ENCODE measurements around the gene BDNF. TPM values are rescaled to one million over a fixed set of nuclear protein-coding genes. Genes with fewer than 3 reads are reported as not detected.
A peak's percentile ranks its signal among the peaks of the same experiment; 100 is the strongest.
"Not testable (repeated sequence)": the region's sequence is repeated elsewhere in the genome, so short reads cannot be mapped to it uniquely, and the experiment has no call there.

The BDNF gene
- total and polyA plus RNA-seq, 5 experiments from 2014 or later = 0.04 to 0.06 TPM; not detected in 3

- Mint-ChIP-seq H3K4me1 (no peaks in the 10 kb centered on the region), H3K4me3 (no peak overlapping the region)
- POLR2A ChIA-PET = no interaction called here
These were observed 46.1 kb downstream of the BDNF start for GRCh38 chr11:27653990-27654758.

GRCh38 chr11:27651711-27652110, 48.5 kb downstream of the BDNF start:
- Mint-ChIP-seq H3K27ac (no peak overlapping the region), H3K4me3 (no peak overlapping the region), H3K4me1 (no peaks in the 10 kb centered on the region), H3K27me3 (no peaks in the 10 kb centered on the region), H3K36me3 (peaks cover 3 to 19% (median 4%) of the 10 kb centered on the region in 3 donors), H3K9me3 (peaks cover 0 to 7% (median 0%) of the 10 kb centered on the region in 9 donors)
- DNase-seq = no peak
- POLR2A ChIA-PET = no interaction called here
- ATAC-seq = no peak

More at GRCh38 chr11:27653990-27654758, 46.1 kb downstream of the BDNF start:
- H3K36me3 Mint-ChIP-seq = peaks cover 15 to 34% (median 20%) of the 10 kb centered on the region in 3 donors
- no peaks in the 10 kb centered on the region for H3K27me3 Mint-ChIP-seq
- no peak overlapping the region for H3K27ac Mint-ChIP-seq
- no peak for ATAC-seq
- no peak for DNase-seq
- H3K9me3 Mint-ChIP-seq = peaks cover 0 to 11% (median 0%) of the 10 kb centered on the region in 9 donors

- H3K36me3 Mint-ChIP-seq = peaks cover 3 to 16% (median 4%) of the 10 kb centered on the region in 3 donors
- H3K27me3 Mint-ChIP-seq = no peaks in the 10 kb centered on the region
- no peak overlapping the region for H3K4me3 Mint-ChIP-seq
- no peak for DNase-seq
- ATAC-seq = no peak
- no peak overlapping the region for H3K27ac Mint-ChIP-seq
- POLR2A ChIA-PET = no interaction called here
- peaks cover 0 to 7% (median 0%) of the 10 kb centered on the region in 9 donors for H3K9me3 Mint-ChIP-seq
- H3K4me1 Mint-ChIP-seq = no peaks in the 10 kb centered on the region
These were observed 49.3 kb downstream of the BDNF start for GRCh38 chr11:27650988-27651387.

- peaks cover 0 to 10% (median 0%) of the 10 kb centered on the region in 9 donors for H3K9me3 Mint-ChIP-seq
- no peak overlapping the region for H3K27ac Mint-ChIP-seq
- POLR2A ChIA-PET = no interaction called here
- H3K4me3 Mint-ChIP-seq = no peak overlapping the region
- DNase-seq (no peak), ATAC-seq (no peak)
- peaks cover 0 to 19% (median 4%) of the 10 kb centered on the region in 3 donors for H3K36me3 Mint-ChIP-seq
- no peaks in the 10 kb centered on the region for H3K27me3 Mint-ChIP-seq
- no peaks in the 10 kb centered on the region for H3K4me1 Mint-ChIP-seq
These were observed 50.5 kb downstream of the BDNF start for GRCh38 chr11:27649800-27650199.

GRCh38 chr11:27648840-27649239, 51.4 kb downstream of the BDNF start:
- no peaks in the 10 kb centered on the region for H3K4me1 Mint-ChIP-seq
- no peak for ATAC-seq
- no peak overlapping the region for H3K27ac Mint-ChIP-seq

GRCh38 chr11:27646051-27646818, 54.0 kb downstream of the BDNF start:
- Mint-ChIP-seq H3K4me3 (no peak overlapping the region), H3K36me3 (peaks cover 2 to 28% (median 6%) of the 10 kb centered on the region in 3 donors), H3K4me1 (no peaks in the 10 kb centered on the region), H3K9me3 (peaks cover 0 to 10% (median 0%) of the 10 kb centered on the region in 9 donors), H3K27ac (no peak overlapping the region), H3K27me3 (no peaks in the 10 kb centered on the region)
- DNase-seq = no peak
- POLR2A ChIA-PET = no interaction called here
- ATAC-seq = no peak

More at GRCh38 chr11:27648840-27649239, 51.4 kb downstream of the BDNF start:
- H3K9me3 Mint-ChIP-seq = peaks cover 0 to 10% (median 0%) of the 10 kb centered on the region in 9 donors
- no peaks in the 10 kb centered on the region for H3K27me3 Mint-ChIP-seq
- H3K4me3 Mint-ChIP-seq = no peak overlapping the region
- POLR2A ChIA-PET = no interaction called here
- no peak for DNase-seq
- H3K36me3 Mint-ChIP-seq = peaks cover 0 to 17% (median 1%) of the 10 kb centered on the region in 3 donors

- DNase-seq (no peak), ATAC-seq (no peak)
- no peaks in the 10 kb centered on the region for H3K4me1 Mint-ChIP-seq
- peaks cover 10 to 41% (median 11%) of the 10 kb centered on the region in 3 donors for H3K36me3 Mint-ChIP-seq
- POLR2A ChIA-PET = no interaction called here
- H3K27ac Mint-ChIP-seq = no peak overlapping the region
- no peak overlapping the region for H3K4me3 Mint-ChIP-seq
- no peaks in the 10 kb centered on the region for H3K27me3 Mint-ChIP-seq
- H3K9me3 Mint-ChIP-seq = peaks cover 0 to 10% (median 0%) of the 10 kb centered on the region in 9 donors
These were observed 57.3 kb downstream of the BDNF start for GRCh38 chr11:27642954-27643353.

GRCh38 chr11:27640954-27641353, 59.3 kb downstream of the BDNF start:
- no peaks in the 10 kb centered on the region for H3K27me3 Mint-ChIP-seq
- H3K4me1 Mint-ChIP-seq = no peaks in the 10 kb centered on the region
- H3K27ac Mint-ChIP-seq = no peak overlapping the region
- peaks cover 0 to 13% (median 3%) of the 10 kb centered on the region in 9 donors for H3K9me3 Mint-ChIP-seq
- ATAC-seq (no peak), DNase-seq (no peak)
- peaks cover 11 to 38% (median 16%) of the 10 kb centered on the region in 3 donors for H3K36me3 Mint-ChIP-seq
- POLR2A ChIA-PET = no interaction called here
- H3K4me3 Mint-ChIP-seq = no peak overlapping the region

- POLR2A ChIA-PET = no interaction called here
- no peak for DNase-seq
- ATAC-seq = no peak
- H3K27ac Mint-ChIP-seq = no peak overlapping the region
- H3K4me1 Mint-ChIP-seq = no peaks in the 10 kb centered on the region
- H3K36me3 Mint-ChIP-seq = peaks cover 4 to 21% (median 15%) of the 10 kb centered on the region in 3 donors
- H3K9me3 Mint-ChIP-seq = peaks cover 3 to 32% (median 17%) of the 10 kb centered on the region in 9 donors
- H3K27me3 Mint-ChIP-seq = no peaks in the 10 kb centered on the region
- H3K4me3 Mint-ChIP-seq = no peak overlapping the region
These were observed 64.7 kb downstream of the BDNF start for GRCh38 chr11:27635567-27636037.

GRCh38 chr11:27634776-27635175, 65.5 kb downstream of the BDNF start:
- ATAC-seq, H3K27me3 Mint-ChIP-seq, H3K4me1 Mint-ChIP-seq, POLR2A ChIA-PET, H3K27ac Mint-ChIP-seq, DNase-seq: not testable (repeated sequence)
- H3K36me3 Mint-ChIP-seq = peaks cover 4 to 18% (median 15%) of the 10 kb centered on the region in 3 donors
- H3K4me3 Mint-ChIP-seq = peak overlapping the region in 1 of 10 donors; percentile 24
- peaks cover 3 to 32% (median 17%) of the 10 kb centered on the region in 9 donors for H3K9me3 Mint-ChIP-seq

- Mint-ChIP-seq H3K36me3 (peaks cover 0 to 15% (median 13%) of the 10 kb centered on the region in 3 donors), H3K9me3 (peaks cover 3 to 32% (median 17%) of the 10 kb centered on the region in 9 donors)
- H3K27ac Mint-ChIP-seq, H3K4me1 Mint-ChIP-seq, H3K4me3 Mint-ChIP-seq, POLR2A ChIA-PET, H3K27me3 Mint-ChIP-seq, DNase-seq, ATAC-seq: not testable (repeated sequence)
These were observed 66.0 kb downstream of the BDNF start for GRCh38 chr11:27634282-27634681.

GRCh38 chr11:27629023-27629422, 71.2 kb downstream of the BDNF start:
- H3K27ac Mint-ChIP-seq, POLR2A ChIA-PET, ATAC-seq, H3K36me3 Mint-ChIP-seq, H3K4me1 Mint-ChIP-seq, H3K27me3 Mint-ChIP-seq, DNase-seq, H3K4me3 Mint-ChIP-seq: not testable (repeated sequence)
- H3K9me3 Mint-ChIP-seq = peaks cover 2 to 17% (median 7%) of the 10 kb centered on the region in 9 donors

- DNase-seq (no peak), ATAC-seq (no peak)
- H3K9me3 Mint-ChIP-seq = peaks cover 0 to 10% (median 4%) of the 10 kb centered on the region in 9 donors
- no peaks in the 10 kb centered on the region for H3K4me1 Mint-ChIP-seq
- no peaks in the 10 kb centered on the region for H3K27me3 Mint-ChIP-seq
- no peak overlapping the region for H3K4me3 Mint-ChIP-seq
- H3K36me3 Mint-ChIP-seq = peaks cover 6 to 8% (median 8%) of the 10 kb centered on the region in 3 donors
- POLR2A ChIA-PET = no interaction called here
- H3K27ac Mint-ChIP-seq = no peak overlapping the region
These were observed 72.3 kb downstream of the BDNF start for GRCh38 chr11:27627979-27628378.
